HG03442 (cell line): Measurements from ENCODE around the gene PAQR7.

Experiments used
- ATAC-seq: cut with Tn5 transposase; IDR thresholded peaks from one replicate; pipeline ENCODE4 v1.9.1; 2021; ENCODE audit warnings: mild to moderate bottlenecking, moderate library complexity; ENCODE audit not compliant: unreplicated experiment

Gene PAQR7

DNA sequence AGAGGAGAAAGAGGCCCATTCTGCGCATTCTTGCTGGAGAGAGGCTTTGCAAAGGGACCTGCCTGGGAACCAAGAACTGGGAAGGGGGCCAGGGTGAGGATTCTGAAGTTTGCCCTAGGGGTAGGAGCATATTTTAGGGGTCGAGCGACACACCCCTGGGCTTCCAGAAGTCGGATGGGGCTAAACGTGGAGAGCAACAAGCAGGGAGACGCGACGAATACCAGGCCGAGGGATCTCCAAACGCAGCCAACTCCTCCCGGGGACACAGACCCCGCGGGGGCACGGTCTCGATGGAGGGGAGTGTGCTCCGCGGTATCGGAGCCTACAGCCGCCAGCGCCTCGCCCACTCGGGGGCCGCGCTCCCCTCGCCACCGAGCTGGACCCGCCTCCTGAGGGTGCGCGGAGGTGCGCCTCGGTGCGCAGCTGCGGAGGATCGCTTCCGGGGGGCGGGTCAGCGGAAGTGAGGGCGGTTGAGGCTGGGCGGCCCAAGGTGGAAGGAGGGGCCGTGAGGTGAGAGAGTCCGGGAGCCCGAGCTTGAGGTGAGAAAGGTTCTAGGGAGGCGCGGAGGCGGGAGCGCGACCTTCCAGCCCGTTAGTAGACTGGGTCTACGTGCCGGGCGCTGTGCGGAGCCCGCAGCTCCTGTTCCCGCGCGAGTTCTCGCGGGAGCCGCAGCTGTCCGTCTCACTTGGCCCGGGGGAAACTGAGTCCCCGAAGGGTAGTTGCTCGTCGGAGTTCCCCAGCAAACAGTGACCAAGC lies 55.8 kb downstream of the PAQR7 start, which contains the start of gene MTFR1L:
Gene MTFR1L (plus strand): TSS at position 464 of the 756 bp plus-strand sequence. CDS start 3,151 bp downstream, outside the sequence.
- ATAC-seq, result peak; percentile 85

GRCh38 chr1:25818569-25818968 lies 56.9 kb downstream of the PAQR7 start:
- ATAC-seq, result no peak

GRCh38 chr1:25817840-25818501 lies 57.5 kb downstream of the PAQR7 start:
- ATAC-seq, result no peak

DNA sequence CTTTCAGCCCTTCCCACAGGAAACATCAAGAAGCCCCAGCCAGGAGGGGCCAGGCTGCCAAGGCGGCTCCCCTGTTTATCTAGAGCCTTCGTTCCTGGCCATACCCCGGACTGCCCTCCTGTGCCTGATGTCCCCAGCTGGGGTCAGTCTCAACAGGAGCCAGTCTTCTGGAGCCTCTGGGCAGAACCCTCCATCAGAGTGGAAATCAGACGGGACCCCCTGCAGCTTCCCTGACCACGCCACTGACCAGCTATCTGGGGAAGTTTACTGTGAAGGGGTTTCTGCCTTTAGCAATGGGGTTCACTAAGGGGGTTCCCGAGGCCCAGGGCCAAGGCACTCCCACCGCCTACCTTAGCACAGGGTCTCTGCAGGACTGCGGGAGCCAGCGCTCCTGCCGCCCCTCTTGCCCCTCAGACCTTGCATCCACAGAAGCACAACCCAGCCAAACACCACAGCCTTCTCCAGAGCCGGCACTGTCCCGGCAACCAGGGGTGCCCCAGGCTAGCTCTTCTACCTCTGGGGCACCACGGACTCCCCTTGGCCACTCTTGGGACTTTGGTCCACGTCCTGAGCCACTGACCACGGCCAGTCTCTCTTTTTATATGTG lies 59.3 kb downstream of the PAQR7 start:
- no peak for ATAC-seq

- ATAC-seq, result no peak
These were observed 60.0 kb downstream of the PAQR7 start for GRCh38 chr1:25815208-25816111.

GRCh38 chr1:25814549-25815087 lies 60.9 kb downstream of the PAQR7 start:
- no peak for ATAC-seq

GRCh38 chr1:25813734-25814471 lies 61.6 kb downstream of the PAQR7 start:
- no peak for ATAC-seq

GRCh38 chr1:25813071-25813733 lies 62.3 kb downstream of the PAQR7 start:
- no peak for ATAC-seq
